PFSK-1 (cell line): ENCODE data around the gene MAP2K7.

Experiments used
- POLR2AphosphoS5 ChIP-seq: IDR thresholded peaks from 2 replicates; pipeline ENCODE4 v1.6.1; 2012; ENCODE audit warnings: low read depth, mild to moderate bottlenecking, control low read depth, low read length, moderate library complexity
- TAF1 ChIP-seq: IDR thresholded peaks from 2 replicates; pipeline ENCODE4 v1.6.1; 2012; ENCODE audit warnings: low read length, control low read depth, borderline replicate concordance; ENCODE audit not compliant: insufficient read depth
- TF ChIP-seq, protein P1 (sequence below), 2 experiments: IDR thresholded peaks; 2 replicates each; pipeline versions ENCODE4 v1.6.1 to v1.8.0; 2011 to 2012; ENCODE audit warnings: low read depth in 2 of 2, low read length in 2 of 2, control low read depth in 1 of 2, inconsistent platforms in 1 of 2, mild to moderate bottlenecking in 1 of 2, moderate library complexity in 1 of 2; ENCODE audit not compliant: insufficient read depth in 1 of 2

DNA sequence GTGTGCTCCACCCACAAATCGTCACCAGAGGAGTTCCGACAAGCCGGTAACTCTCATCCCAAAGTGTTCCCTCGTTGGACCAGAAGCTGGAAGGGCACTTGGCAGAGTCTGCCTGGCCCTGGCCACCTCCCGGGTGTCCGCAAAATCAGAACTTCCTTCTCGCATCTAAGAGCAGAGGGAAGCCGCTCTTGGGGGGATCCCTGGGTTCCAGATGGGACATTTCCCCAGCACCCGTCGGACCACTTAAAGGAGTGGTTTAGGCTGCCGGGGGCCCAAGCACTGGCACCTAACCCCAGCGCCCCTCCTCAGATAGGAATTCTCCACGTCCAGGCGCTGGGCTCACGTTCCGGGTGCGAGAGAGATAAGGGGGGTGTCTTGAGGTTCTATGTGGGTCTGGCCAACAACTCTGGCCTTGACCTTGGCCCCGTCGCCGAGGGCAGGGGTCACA is 857 bp upstream of the MAP2K7 start:
- TF ChIP-seq POLR2AphosphoS5, result no peak
- TF ChIP-seq, protein P1, sequence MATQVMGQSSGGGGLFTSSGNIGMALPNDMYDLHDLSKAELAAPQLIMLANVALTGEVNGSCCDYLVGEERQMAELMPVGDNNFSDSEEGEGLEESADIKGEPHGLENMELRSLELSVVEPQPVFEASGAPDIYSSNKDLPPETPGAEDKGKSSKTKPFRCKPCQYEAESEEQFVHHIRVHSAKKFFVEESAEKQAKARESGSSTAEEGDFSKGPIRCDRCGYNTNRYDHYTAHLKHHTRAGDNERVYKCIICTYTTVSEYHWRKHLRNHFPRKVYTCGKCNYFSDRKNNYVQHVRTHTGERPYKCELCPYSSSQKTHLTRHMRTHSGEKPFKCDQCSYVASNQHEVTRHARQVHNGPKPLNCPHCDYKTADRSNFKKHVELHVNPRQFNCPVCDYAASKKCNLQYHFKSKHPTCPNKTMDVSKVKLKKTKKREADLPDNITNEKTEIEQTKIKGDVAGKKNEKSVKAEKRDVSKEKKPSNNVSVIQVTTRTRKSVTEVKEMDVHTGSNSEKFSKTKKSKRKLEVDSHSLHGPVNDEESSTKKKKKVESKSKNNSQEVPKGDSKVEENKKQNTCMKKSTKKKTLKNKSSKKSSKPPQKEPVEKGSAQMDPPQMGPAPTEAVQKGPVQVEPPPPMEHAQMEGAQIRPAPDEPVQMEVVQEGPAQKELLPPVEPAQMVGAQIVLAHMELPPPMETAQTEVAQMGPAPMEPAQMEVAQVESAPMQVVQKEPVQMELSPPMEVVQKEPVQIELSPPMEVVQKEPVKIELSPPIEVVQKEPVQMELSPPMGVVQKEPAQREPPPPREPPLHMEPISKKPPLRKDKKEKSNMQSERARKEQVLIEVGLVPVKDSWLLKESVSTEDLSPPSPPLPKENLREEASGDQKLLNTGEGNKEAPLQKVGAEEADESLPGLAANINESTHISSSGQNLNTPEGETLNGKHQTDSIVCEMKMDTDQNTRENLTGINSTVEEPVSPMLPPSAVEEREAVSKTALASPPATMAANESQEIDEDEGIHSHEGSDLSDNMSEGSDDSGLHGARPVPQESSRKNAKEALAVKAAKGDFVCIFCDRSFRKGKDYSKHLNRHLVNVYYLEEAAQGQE (IDR thresholded peaks at IDR 0.05; ENCODE audit: insufficient read depth in 1 of 2, low read depth in 2 of 2, low read length in 2 of 2), result no peak; a peak in 1 of 4 replicates
- no peak for TF ChIP-seq TAF1
